ACC112 (cell line): ENCODE results near the gene ESR2.
A peak's percentile ranks its signal among the peaks of the same experiment; 100 is the strongest.

Source experiments
- H2AFZ ChIP-seq: fragments of 200-600 bp; sonication (generic); one replicate; pipeline ENCODE4 v1.6.0; 2017; ENCODE audit warnings: antibody characterized with exemption, low read length; ENCODE audit not compliant: unreplicated experiment
- H3K27ac ChIP-seq: fragments of 200-600 bp; sonication (generic); 2 replicates; pipeline ENCODE4 v1.5.1; 2014; ENCODE audit warnings: low read depth, mild to moderate bottlenecking, antibody characterized with exemption, low read length, moderate library complexity
- H3K27me3 ChIP-seq: fragments of 200-600 bp; sonication (generic); 2 replicates; pipeline ENCODE4 v1.6.1; 2014; ENCODE audit warnings: mild to moderate bottlenecking, antibody characterized with exemption, low read length, moderate library complexity, mixed read lengths; ENCODE audit not compliant: insufficient read depth
- H3K36me3 ChIP-seq: fragments of 200-600 bp; sonication (generic); 2 replicates; pipeline ENCODE4 v1.6.1; 2016; ENCODE audit warnings: mild to moderate bottlenecking, antibody characterized with exemption, low read length, moderate library complexity, mixed read lengths; ENCODE audit not compliant: insufficient read depth
- H3K4me1 ChIP-seq: fragments of 200-600 bp; sonication (generic); one replicate; pipeline ENCODE4 v1.6.1; 2016; ENCODE audit warnings: low read length, mixed read lengths; ENCODE audit not compliant: insufficient read depth, unreplicated experiment, control insufficient read depth
- H3K4me3 ChIP-seq: fragments of 200-600 bp; sonication (generic); 2 replicates; pipeline ENCODE4 v1.5.1; 2014; ENCODE audit warnings: mild to moderate bottlenecking, low read depth, low read length
- H3K79me2 ChIP-seq: fragments of 200-600 bp; sonication (generic); one replicate; pipeline ENCODE4 v1.6.0; 2016; ENCODE audit warnings: low read length; ENCODE audit not compliant: control insufficient read depth, unreplicated experiment, insufficient read depth

ESR2 gene

GRCh38 chr14:64266239-64266638 is 27.9 kb downstream of the ESR2 start:
- Histone ChIP-seq H3K27ac (peak overlapping the region; percentile 37; the same call in 1 of the 2 replicates), H3K4me1 (peaks cover 9% of the 10 kb centered on the region), H3K4me3 (peak overlapping the region; percentile 17; the same call in 1 of the 2 replicates), H3K79me2 (no peaks in the 10 kb centered on the region), H3K27me3 (no peaks in the 10 kb centered on the region), H2AFZ (peak overlapping the region; percentile 100), H3K36me3 (no peaks in the 10 kb centered on the region)

GRCh38 chr14:64265222-64265621 is 28.9 kb downstream of the ESR2 start:
- no peaks in the 10 kb centered on the region for H3K36me3 ChIP-seq
- H3K27me3 ChIP-seq, result no peaks in the 10 kb centered on the region
- H3K27ac ChIP-seq, result no peak overlapping the region
- peaks cover 9% of the 10 kb centered on the region for H3K4me1 ChIP-seq
- no peak overlapping the region for H2AFZ ChIP-seq
- no peaks in the 10 kb centered on the region for H3K79me2 ChIP-seq
- no peak overlapping the region for H3K4me3 ChIP-seq

GRCh38 chr14:64260418-64260817 is 33.8 kb downstream of the ESR2 start:
- H3K36me3 ChIP-seq, result no peaks in the 10 kb centered on the region
- no peak overlapping the region for H3K27ac ChIP-seq
- H3K4me3 ChIP-seq, result no peak overlapping the region
- no peaks in the 10 kb centered on the region for H3K79me2 ChIP-seq
- H2AFZ ChIP-seq, result no peak overlapping the region
- H3K27me3 ChIP-seq, result no peaks in the 10 kb centered on the region
- H3K4me1 ChIP-seq, result no peaks in the 10 kb centered on the region

GRCh38 chr14:64255756-64256155 is 38.4 kb downstream of the ESR2 start:
- Histone ChIP-seq H3K27me3 (no peaks in the 10 kb centered on the region), H3K79me2 (no peaks in the 10 kb centered on the region), H3K4me1 (peaks cover 11% of the 10 kb centered on the region), H3K27ac (no peak overlapping the region), H3K36me3 (no peaks in the 10 kb centered on the region), H2AFZ (no peak overlapping the region), H3K4me3 (no peak overlapping the region)

- Histone ChIP-seq H3K79me2 (no peaks in the 10 kb centered on the region), H3K36me3 (no peaks in the 10 kb centered on the region), H3K27me3 (no peaks in the 10 kb centered on the region), H2AFZ (peak overlapping the region; percentile 98), H3K27ac (0 out of 2 replicates have a peak overlapping the region, but pooled peaks have one; percentile 45), H3K4me3 (peak overlapping the region; percentile 65), H3K4me1 (peaks cover 11% of the 10 kb centered on the region)
Measured at GRCh38 chr14:64253672-64254071, 40.5 kb downstream of the ESR2 start.

- no peaks in the 10 kb centered on the region for H3K79me2 ChIP-seq
- H3K27me3 ChIP-seq, result no peaks in the 10 kb centered on the region
- no peak overlapping the region for H3K27ac ChIP-seq
- H3K4me3 ChIP-seq, result no peak overlapping the region
- H3K36me3 ChIP-seq, result no peaks in the 10 kb centered on the region
- H2AFZ ChIP-seq, result no peak overlapping the region
- peaks cover 10% of the 10 kb centered on the region for H3K4me1 ChIP-seq
Measured at GRCh38 chr14:64249363-64249762, 44.8 kb downstream of the ESR2 start.

GRCh38 chr14:64248689-64249088 is 45.5 kb downstream of the ESR2 start:
- no peaks in the 10 kb centered on the region for H3K36me3 ChIP-seq
- peaks cover 4% of the 10 kb centered on the region for H3K4me1 ChIP-seq
- H3K27me3 ChIP-seq, result no peaks in the 10 kb centered on the region
- no peak overlapping the region for H2AFZ ChIP-seq
- H3K27ac ChIP-seq, result no peak overlapping the region
- H3K79me2 ChIP-seq, result no peaks in the 10 kb centered on the region
- no peak overlapping the region for H3K4me3 ChIP-seq

GRCh38 chr14:64247195-64247594 is 47.0 kb downstream of the ESR2 start:
- no peak overlapping the region for H3K27ac ChIP-seq
- H3K79me2 ChIP-seq, result no peaks in the 10 kb centered on the region
- no peaks in the 10 kb centered on the region for H3K27me3 ChIP-seq
- no peak overlapping the region for H3K4me3 ChIP-seq
- no peaks in the 10 kb centered on the region for H3K4me1 ChIP-seq
- no peaks in the 10 kb centered on the region for H3K36me3 ChIP-seq
- no peak overlapping the region for H2AFZ ChIP-seq

- Histone ChIP-seq H3K4me1 (no peaks in the 10 kb centered on the region), H3K27me3 (no peaks in the 10 kb centered on the region), H3K79me2 (no peaks in the 10 kb centered on the region), H2AFZ (no peak overlapping the region), H3K36me3 (no peaks in the 10 kb centered on the region), H3K27ac (no peak overlapping the region), H3K4me3 (no peak overlapping the region)
Measured at GRCh38 chr14:64246688-64247087, 47.5 kb downstream of the ESR2 start.

- Histone ChIP-seq H3K27me3 (no peaks in the 10 kb centered on the region), H3K79me2 (no peaks in the 10 kb centered on the region), H3K4me1 (no peaks in the 10 kb centered on the region), H3K27ac (no peak overlapping the region), H3K36me3 (no peaks in the 10 kb centered on the region), H2AFZ (no peak overlapping the region), H3K4me3 (no peak overlapping the region)
Measured at GRCh38 chr14:64245491-64245890, 48.7 kb downstream of the ESR2 start.

- Histone ChIP-seq H3K36me3 (no peaks in the 10 kb centered on the region), H3K4me1 (no peaks in the 10 kb centered on the region), H3K27me3 (peaks cover 4% of the 10 kb centered on the region; the same call in 1 of the 2 replicates), H3K27ac (no peak overlapping the region), H2AFZ (no peak overlapping the region), H3K4me3 (no peak overlapping the region), H3K79me2 (no peaks in the 10 kb centered on the region)
Measured at GRCh38 chr14:64244279-64244678, 49.9 kb downstream of the ESR2 start.
